H9 (cell line): ENCODE data around the gene ANKMY2. TPM values are rescaled to one million over a fixed set of nuclear protein-coding genes. Genes with fewer than 3 reads are reported as not detected.

Source experiments
- DNase-seq: peaks from one replicate; pipeline ENCODE4 v3.0.0-alpha.2; 2017
- H2AFZ ChIP-seq: one replicate; pipeline ENCODE4 v1.6.1; 2013; ENCODE audit warnings: mild to moderate bottlenecking, low read length, control low read depth, moderate library complexity
- H2AK5ac ChIP-seq: 2 replicates; pipeline ENCODE4 v1.6.1; 2013; ENCODE audit warnings: low read length, control low read depth, mixed read lengths; ENCODE audit not compliant: insufficient read length
- H2BK120ac ChIP-seq: one replicate; pipeline ENCODE4 v1.6.1; 2013; ENCODE audit warnings: low read depth, mild to moderate bottlenecking, low read length, control low read depth, inconsistent platforms; ENCODE audit not compliant: poor library complexity, severe bottlenecking
- H2BK12ac ChIP-seq: 2 replicates; pipeline ENCODE4 v1.6.1; 2013; ENCODE audit warnings: low read length, control low read depth, mixed read lengths, low read depth; ENCODE audit not compliant: insufficient read length
- H2BK15ac ChIP-seq: 2 replicates; pipeline ENCODE4 v1.6.1; 2013; ENCODE audit warnings: low read depth, low read length, control low read depth
- H2BK20ac ChIP-seq: one replicate; pipeline ENCODE4 v1.6.1; 2013; ENCODE audit warnings: low read depth, mild to moderate bottlenecking, low read length, control low read depth, inconsistent platforms; ENCODE audit not compliant: poor library complexity, severe bottlenecking
- H2BK5ac ChIP-seq: 2 replicates; pipeline ENCODE4 v1.6.1; 2013; ENCODE audit warnings: low read length, control low read depth, mixed read lengths; ENCODE audit not compliant: insufficient read length
- H3K14ac ChIP-seq: 2 replicates; pipeline ENCODE4 v1.6.1; 2013; ENCODE audit warnings: low read length, control low read depth; ENCODE audit not compliant: insufficient read depth
- H3K18ac ChIP-seq: 2 replicates; pipeline ENCODE4 v1.6.1; 2013; ENCODE audit warnings: low read depth, mild to moderate bottlenecking, mixed read lengths, low read length, control low read depth; ENCODE audit not compliant: insufficient read length
- H3K23ac ChIP-seq: 2 replicates; pipeline ENCODE4 v1.6.1; 2013; ENCODE audit warnings: low read length, control low read depth, mixed read lengths, low read depth; ENCODE audit not compliant: insufficient read length
- H3K23me2 ChIP-seq: 2 replicates; pipeline ENCODE4 v1.6.1; 2013; ENCODE audit warnings: low read depth, mild to moderate bottlenecking, mixed read lengths, low read length, control low read depth; ENCODE audit not compliant: insufficient read length, poor library complexity, severe bottlenecking
- H3K27ac ChIP-seq: 2 replicates; pipeline ENCODE4 v1.5.1; 2013; ENCODE audit warnings: low read length, control low read depth, mixed read lengths, low read depth; ENCODE audit not compliant: insufficient read length
- H3K27me3 ChIP-seq: 2 replicates; pipeline ENCODE4 v1.6.1; 2013; ENCODE audit warnings: low read length, control low read depth, inconsistent platforms; ENCODE audit not compliant: insufficient read depth
- H3K4ac ChIP-seq: 2 replicates; pipeline ENCODE4 v1.6.1; 2013; ENCODE audit warnings: low read depth, mild to moderate bottlenecking, control low read depth, inconsistent platforms, low read length, moderate library complexity
- H3K4me1 ChIP-seq: 2 replicates; pipeline ENCODE4 v1.6.1; 2013; ENCODE audit warnings: low read length, control low read depth, inconsistent platforms; ENCODE audit not compliant: insufficient read depth
- H3K4me2 ChIP-seq: 2 replicates; pipeline ENCODE4 v1.6.1; 2013; ENCODE audit warnings: low read length, control low read depth, mixed read lengths; ENCODE audit not compliant: insufficient read length, insufficient read depth
- H3K56ac ChIP-seq: 2 replicates; pipeline ENCODE4 v1.6.1; 2013; ENCODE audit warnings: low read depth, mild to moderate bottlenecking, mixed read lengths, low read length, control low read depth; ENCODE audit not compliant: insufficient read length
- H3K79me1 ChIP-seq: 2 replicates; pipeline ENCODE4 v1.6.1; 2013; ENCODE audit warnings: low read depth, mild to moderate bottlenecking, moderate library complexity, low read length, control low read depth, inconsistent platforms; ENCODE audit not compliant: insufficient read depth, poor library complexity, severe bottlenecking
- H3K79me2 ChIP-seq: 2 replicates; pipeline ENCODE4 v1.6.1; 2013; ENCODE audit warnings: low read length, control low read depth, inconsistent platforms; ENCODE audit not compliant: insufficient read depth
- H3K9ac ChIP-seq: 2 replicates; pipeline ENCODE4 v1.6.1; 2013; ENCODE audit warnings: low read length, control low read depth, mixed read lengths; ENCODE audit not compliant: insufficient read length; ENCODE audit errors: extremely low read depth
- H3K9me3 ChIP-seq: one replicate; pipeline ENCODE4 v1.6.1; 2013; ENCODE audit warnings: low read depth, low read length, inconsistent platforms; ENCODE audit not compliant: control insufficient read depth
- H3T11ph ChIP-seq: one replicate; pipeline ENCODE4 v1.6.1; 2013; ENCODE audit warnings: mild to moderate bottlenecking, low read length, control low read depth, inconsistent platforms
- H4K20me1 ChIP-seq: one replicate; pipeline ENCODE4 v1.6.1; 2013; ENCODE audit not compliant: control insufficient read depth, insufficient read length, insufficient read depth
- H4K5ac ChIP-seq: 2 replicates; pipeline ENCODE4 v1.6.1; 2013; ENCODE audit warnings: low read depth, mild to moderate bottlenecking, mixed read lengths, low read length, control low read depth; ENCODE audit not compliant: insufficient read length
- H4K8ac ChIP-seq: replicated peaks from 2 replicates; pipeline ENCODE4 v1.6.1; 2013; ENCODE audit warnings: low read length, control low read depth, mixed read lengths, low read depth; ENCODE audit not compliant: insufficient read length
- H4K91ac ChIP-seq: 2 replicates; pipeline ENCODE4 v1.6.1; 2013; ENCODE audit warnings: low read depth, mild to moderate bottlenecking, moderate library complexity, mixed read lengths, low read length, control low read depth; ENCODE audit not compliant: insufficient read length
- H3K27ac Mint-ChIP-seq, 3 experiments: 2 replicates in 2 of 3; 3 replicates in 1 of 3; pipeline ENCODE4 v1.8.0; 2020 to 2021; ENCODE audit warnings: mixed read lengths in 3 of 3, mild to moderate bottlenecking in 1 of 3, moderate library complexity in 1 of 3
- H3K27me3 Mint-ChIP-seq: 2 replicates; pipeline ENCODE4 v1.8.0; 2021; ENCODE audit warnings: low read depth, mild to moderate bottlenecking, moderate library complexity, mixed read lengths
- H3K36me3 Mint-ChIP-seq, 3 experiments: 2 replicates in 2 of 3; 3 replicates in 1 of 3; pipeline ENCODE4 v1.8.0; 2020 to 2021; ENCODE audit warnings: low read depth in 3 of 3, mixed read lengths in 3 of 3; ENCODE audit not compliant: insufficient read depth in 1 of 3
- H3K4me1 Mint-ChIP-seq, 2 experiments: 2 replicates each; pipeline ENCODE4 v1.8.0; 2020; ENCODE audit warnings: mixed read lengths in 2 of 2
- H3K4me3 Mint-ChIP-seq, 2 experiments: 2 replicates in 1 of 2; 3 replicates in 1 of 2; pipeline ENCODE4 v1.8.0; 2020 to 2021; ENCODE audit warnings: mild to moderate bottlenecking in 2 of 2, mixed read lengths in 2 of 2, moderate library complexity in 1 of 2
- H3K9me3 Mint-ChIP-seq, 2 experiments: 2 replicates in 1 of 2; 3 replicates in 1 of 2; pipeline ENCODE4 v1.8.0; 2020; ENCODE audit warnings: mild to moderate bottlenecking in 2 of 2, mixed read lengths in 2 of 2, moderate library complexity in 1 of 2
- CTCF ChIP-seq: fragments of 200-600 bp; sonication (generic); conservative IDR thresholded peaks from 3 replicates; pipeline ENCODE4 v1.8.0; 2021; ENCODE audit warnings: antibody characterized with exemption, mild to moderate bottlenecking
- WGBS: extraction: QIAGEN DNeasy Blood & Tissue Kit; methylation state at CpG from one replicate; pipeline ENCODE4 v1.1.7; 2013; ENCODE audit warnings: missing lambda C conversion rate, low lambda C conversion rate, mixed read lengths; ENCODE audit not compliant: insufficient read length; ENCODE audit errors: extremely low coverage; 5-methylcytosine and 5-hydroxymethylcytosine counted together
- total RNA-seq: library from RNA; stranded (reverse); gene quantifications from 2 replicates; pipeline ENCODE4 v1.2.1, GENCODE V29; 2021

The ANKMY2 gene
- total RNA-seq, 1 experiment from 2014 or later, result 12.7 TPM

DNA sequence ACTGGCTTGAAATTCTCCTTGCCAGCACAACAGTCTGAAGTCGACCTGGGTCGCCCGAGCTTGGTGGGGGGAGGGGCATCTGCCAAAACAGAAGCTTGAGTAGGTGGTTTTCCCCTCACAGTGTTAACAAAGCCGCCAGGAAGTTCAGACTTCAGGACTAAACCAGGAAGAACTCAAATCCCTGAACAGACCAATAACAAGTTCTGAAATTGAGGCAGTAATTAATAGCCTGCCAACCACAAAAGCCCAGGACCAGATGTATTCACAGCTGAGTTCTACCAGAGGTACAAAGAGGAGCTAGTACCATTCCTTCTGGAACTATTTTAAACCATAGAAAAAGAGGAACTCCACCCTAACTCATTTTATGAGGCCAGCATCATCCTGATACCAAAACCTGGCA, 73.6 kb downstream of the ANKMY2 start:
- Histone ChIP-seq H2BK120ac (no peak overlapping the region), H3K4ac (no peak overlapping the region), H4K91ac (no peak overlapping the region), H3K9me3 (no peaks in the 10 kb centered on the region), H3K79me1 (no peaks in the 10 kb centered on the region), H3K27me3 (no peaks in the 10 kb centered on the region), H2BK15ac (no peak overlapping the region), H3K79me2 (no peaks in the 10 kb centered on the region), H2BK12ac (no peak overlapping the region), H3K14ac (no peak overlapping the region), H4K8ac (no peak overlapping the region), H2BK5ac (no peak overlapping the region), H2BK20ac (no peak overlapping the region), H3K9ac (no peak overlapping the region), H3K4me1 (no peaks in the 10 kb centered on the region), H3K27ac (no peak overlapping the region), H3K18ac (no peak overlapping the region), H3K23me2 (no peaks in the 10 kb centered on the region), H3K56ac (no peak overlapping the region), H2AK5ac (no peak overlapping the region), H4K5ac (no peak overlapping the region), H2AFZ (no peak overlapping the region), H3T11ph (no peak overlapping the region), H3K4me2 (no peak overlapping the region), H4K20me1 (no peaks in the 10 kb centered on the region), H3K23ac (no peak overlapping the region)
- Mint-ChIP-seq H3K27me3 (no peaks in the 10 kb centered on the region), H3K36me3 (peaks cover 0 to 2% (median 0%) of the 10 kb centered on the region in 3 experiments; a peak in 1 of 7 replicates), H3K4me3 (no peak overlapping the region), H3K27ac (no peak overlapping the region), H3K4me1 (peaks cover 7 to 8% of the 10 kb centered on the region in 2 experiments), H3K9me3 (peaks cover 2 to 6% of the 10 kb centered on the region in 2 experiments; a peak in 4 of 5 replicates)
- WGBS, result no CpG with 5 or more reads among the region's 4 CpGs
- no peak for DNase-seq
- TF ChIP-seq CTCF, result no peak
